LNCAP (cell line): ENCODE results near the gene KRTAP10-8.

Experiments
- TF ChIP-seq, protein P1 (sequence below): fragments of 450-650 bp; IDR thresholded peaks from 2 replicates; pipeline ENCODE4 v1.5.1; 2017; ENCODE audit warnings: mild to moderate bottlenecking

The KRTAP10-8 gene

GRCh38 chr21:44606495-44606894, 5.4 kb upstream of the KRTAP10-8 start:
- TF ChIP-seq, protein P1, sequence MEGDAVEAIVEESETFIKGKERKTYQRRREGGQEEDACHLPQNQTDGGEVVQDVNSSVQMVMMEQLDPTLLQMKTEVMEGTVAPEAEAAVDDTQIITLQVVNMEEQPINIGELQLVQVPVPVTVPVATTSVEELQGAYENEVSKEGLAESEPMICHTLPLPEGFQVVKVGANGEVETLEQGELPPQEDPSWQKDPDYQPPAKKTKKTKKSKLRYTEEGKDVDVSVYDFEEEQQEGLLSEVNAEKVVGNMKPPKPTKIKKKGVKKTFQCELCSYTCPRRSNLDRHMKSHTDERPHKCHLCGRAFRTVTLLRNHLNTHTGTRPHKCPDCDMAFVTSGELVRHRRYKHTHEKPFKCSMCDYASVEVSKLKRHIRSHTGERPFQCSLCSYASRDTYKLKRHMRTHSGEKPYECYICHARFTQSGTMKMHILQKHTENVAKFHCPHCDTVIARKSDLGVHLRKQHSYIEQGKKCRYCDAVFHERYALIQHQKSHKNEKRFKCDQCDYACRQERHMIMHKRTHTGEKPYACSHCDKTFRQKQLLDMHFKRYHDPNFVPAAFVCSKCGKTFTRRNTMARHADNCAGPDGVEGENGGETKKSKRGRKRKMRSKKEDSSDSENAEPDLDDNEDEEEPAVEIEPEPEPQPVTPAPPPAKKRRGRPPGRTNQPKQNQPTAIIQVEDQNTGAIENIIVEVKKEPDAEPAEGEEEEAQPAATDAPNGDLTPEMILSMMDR: no peak

- TF ChIP-seq, protein P1: no peak
These were observed 2.7 kb upstream of the KRTAP10-8 start for GRCh38 chr21:44609193-44609592.

GRCh38 chr21:44611551-44611950, 328 bp upstream of the KRTAP10-8 start:
- TF ChIP-seq, protein P1: no peak

- TF ChIP-seq, protein P1: no peak
These were observed 870 bp downstream of the KRTAP10-8 start for GRCh38 chr21:44612669-44613229.

- TF ChIP-seq, protein P1: no peak
These were observed 1.7 kb downstream of the KRTAP10-8 start for GRCh38 chr21:44613386-44614155.

- TF ChIP-seq, protein P1: no peak
These were observed 2.3 kb downstream of the KRTAP10-8 start for GRCh38 chr21:44614161-44614631.

DNA sequence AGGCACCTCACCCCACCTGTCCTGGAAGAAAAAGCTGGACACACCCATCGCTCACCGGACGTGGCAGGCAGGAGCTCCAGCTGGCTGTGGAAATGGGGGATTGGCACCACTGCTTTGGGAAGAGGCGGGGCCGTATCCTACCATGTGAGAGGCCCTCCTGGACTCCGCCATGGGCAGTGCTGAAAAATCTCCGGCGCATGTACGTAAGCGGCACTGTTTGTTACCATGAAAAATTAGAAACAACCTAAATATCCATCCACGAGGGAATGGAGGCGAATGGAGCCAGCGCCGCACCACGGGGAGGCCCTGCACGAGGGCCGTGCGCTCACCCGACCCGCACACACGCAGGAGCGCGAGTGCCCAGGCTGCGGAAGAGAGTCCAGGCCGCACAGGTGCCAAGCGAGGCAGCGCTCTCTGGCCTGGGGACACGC, 3.1 kb downstream of the KRTAP10-8 start:
- TF ChIP-seq, protein P1: no peak
